Activated T-cell treated with anti-CD3 and anti-CD28 coated beads, Interleukin-2, amount 50 U/mL, for 4 hours (primary cell): ENCODE measurements around the gene ZNF526. TPM values are rescaled to one million over a fixed set of nuclear protein-coding genes. Genes with fewer than 3 reads are reported as not detected.

Experiments
- ATAC-seq, 2 donors: fragments of 200-7000 bp; cut with Tn5 transposase; one replicate each; pipeline ENCODE4 v1.10.0; 2021
- DNase-seq: peaks from one replicate; pipeline ENCODE4 v3.0.0-alpha.2; 2020
- H3K27me3 Mint-ChIP-seq: one replicate; pipeline ENCODE4 v1.8.0; 2021; ENCODE audit warnings: low read depth, mixed read lengths
- H3K36me3 Mint-ChIP-seq: one replicate; pipeline ENCODE4 v1.8.0; 2022; ENCODE audit warnings: mixed read lengths; ENCODE audit not compliant: insufficient read depth
- H3K4me1 Mint-ChIP-seq: one replicate; pipeline ENCODE4 v1.8.0; 2021; ENCODE audit warnings: low read depth, mixed read lengths
- H3K4me3 Mint-ChIP-seq: one replicate; pipeline ENCODE4 v1.8.0; 2021; ENCODE audit warnings: mild to moderate bottlenecking, moderate library complexity, mixed read lengths
- H3K9me3 Mint-ChIP-seq: one replicate; pipeline ENCODE4 v1.8.0; 2021; ENCODE audit warnings: mixed read lengths
- total RNA-seq, 3 donors: library from RNA; stranded (reverse); gene quantifications; one replicate each; pipeline ENCODE4 v1.2.1, GENCODE V29; 2021

The ZNF526 gene
- total RNA-seq, 3 donors from 2014 or later: 17.2 to 19.4 (median 18.7) TPM

DNA sequence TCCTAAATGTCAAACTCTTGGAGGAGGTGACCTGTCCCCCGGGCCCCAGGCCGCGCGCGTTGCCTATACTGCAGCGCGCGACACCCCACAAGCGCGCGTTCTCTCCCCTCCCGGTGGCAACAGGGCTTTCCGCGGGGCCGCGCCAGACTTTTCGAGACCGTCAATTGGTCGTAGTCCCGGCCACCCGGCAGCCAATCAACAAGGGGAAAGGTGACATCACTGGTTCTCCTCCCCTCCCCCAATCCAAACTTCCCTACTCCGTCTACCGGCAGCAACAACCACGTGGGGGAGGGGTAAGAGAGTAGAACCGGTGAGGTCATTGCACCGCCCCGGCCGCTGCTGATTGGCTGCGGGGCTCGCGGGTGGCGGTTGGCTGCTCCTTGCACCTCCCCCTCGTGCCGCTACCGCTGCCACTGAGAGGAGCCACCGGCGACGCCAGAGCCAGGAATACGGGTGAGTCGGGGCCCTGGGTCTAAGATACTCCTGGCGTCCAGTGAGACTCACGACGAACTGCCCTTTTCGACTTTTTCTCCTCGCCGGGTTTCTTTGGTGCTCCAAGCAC lies 48.1 kb downstream of the ZNF526 start:
- DNase-seq: peak; percentile 97
- no peaks in the 10 kb centered on the region for H3K9me3 Mint-ChIP-seq

DNA sequence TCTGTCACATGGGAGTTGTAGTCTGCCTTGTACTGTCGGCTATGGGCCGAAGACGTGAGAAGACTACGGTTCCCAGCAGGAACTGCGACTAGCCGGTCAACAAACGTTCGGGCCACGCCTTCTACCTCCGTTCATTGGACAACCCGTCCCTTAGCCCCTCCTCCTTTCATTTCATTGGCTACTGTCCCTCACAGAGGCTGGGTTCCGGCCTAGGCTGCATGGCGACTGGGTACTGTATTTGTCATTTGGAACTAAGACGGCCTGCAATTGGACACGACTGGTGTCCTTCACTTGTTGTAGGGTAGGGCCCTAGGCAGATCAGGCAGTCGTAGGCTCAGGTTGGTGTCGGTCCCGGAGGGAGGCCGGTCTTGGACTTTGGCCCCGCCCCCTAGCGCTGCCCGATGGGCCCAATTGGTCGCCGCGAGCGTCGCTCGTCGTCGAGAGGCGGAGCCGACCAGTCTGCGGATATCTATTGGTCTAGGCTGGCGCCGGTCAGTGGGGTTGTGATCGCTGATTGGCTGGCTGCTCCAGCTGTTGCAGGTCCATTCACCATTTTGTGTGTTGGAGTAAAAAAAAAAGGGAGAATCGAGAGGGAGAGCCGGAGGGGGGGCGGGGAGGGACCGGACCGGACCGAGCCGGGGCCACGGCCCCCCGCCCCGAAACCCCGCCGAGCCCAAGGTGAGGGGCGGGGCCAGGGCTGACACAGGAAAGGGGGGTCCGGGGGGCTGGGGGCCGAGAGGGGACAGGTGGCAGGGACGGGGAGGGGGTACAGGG lies 48.8 kb downstream of the ZNF526 start, which contains the start of gene CIC:
Gene CIC (plus strand): TSS at position 549 of the 774 bp plus-strand sequence. CDS start 2,532 bp downstream, outside the sequence.
- peaks cover 9% of the 10 kb centered on the region for H3K36me3 Mint-ChIP-seq
- ATAC-seq: peak; percentile 81 to 85
- no peaks in the 10 kb centered on the region for H3K27me3 Mint-ChIP-seq
- DNase-seq: peak; percentile 99
- no peaks in the 10 kb centered on the region for H3K9me3 Mint-ChIP-seq
- H3K4me1 Mint-ChIP-seq: peaks cover 29% of the 10 kb centered on the region
- H3K4me3 Mint-ChIP-seq: no peak within 1 kb of the TSS

More for the DNA sequence above, 48.1 kb downstream of the ZNF526 start:
- peaks cover 5% of the 10 kb centered on the region for H3K36me3 Mint-ChIP-seq
- H3K4me3 Mint-ChIP-seq: no peak overlapping the region
- no peaks in the 10 kb centered on the region for H3K27me3 Mint-ChIP-seq
- H3K4me1 Mint-ChIP-seq: peaks cover 29% of the 10 kb centered on the region
- peak; percentile 66 to 69 for ATAC-seq

DNA sequence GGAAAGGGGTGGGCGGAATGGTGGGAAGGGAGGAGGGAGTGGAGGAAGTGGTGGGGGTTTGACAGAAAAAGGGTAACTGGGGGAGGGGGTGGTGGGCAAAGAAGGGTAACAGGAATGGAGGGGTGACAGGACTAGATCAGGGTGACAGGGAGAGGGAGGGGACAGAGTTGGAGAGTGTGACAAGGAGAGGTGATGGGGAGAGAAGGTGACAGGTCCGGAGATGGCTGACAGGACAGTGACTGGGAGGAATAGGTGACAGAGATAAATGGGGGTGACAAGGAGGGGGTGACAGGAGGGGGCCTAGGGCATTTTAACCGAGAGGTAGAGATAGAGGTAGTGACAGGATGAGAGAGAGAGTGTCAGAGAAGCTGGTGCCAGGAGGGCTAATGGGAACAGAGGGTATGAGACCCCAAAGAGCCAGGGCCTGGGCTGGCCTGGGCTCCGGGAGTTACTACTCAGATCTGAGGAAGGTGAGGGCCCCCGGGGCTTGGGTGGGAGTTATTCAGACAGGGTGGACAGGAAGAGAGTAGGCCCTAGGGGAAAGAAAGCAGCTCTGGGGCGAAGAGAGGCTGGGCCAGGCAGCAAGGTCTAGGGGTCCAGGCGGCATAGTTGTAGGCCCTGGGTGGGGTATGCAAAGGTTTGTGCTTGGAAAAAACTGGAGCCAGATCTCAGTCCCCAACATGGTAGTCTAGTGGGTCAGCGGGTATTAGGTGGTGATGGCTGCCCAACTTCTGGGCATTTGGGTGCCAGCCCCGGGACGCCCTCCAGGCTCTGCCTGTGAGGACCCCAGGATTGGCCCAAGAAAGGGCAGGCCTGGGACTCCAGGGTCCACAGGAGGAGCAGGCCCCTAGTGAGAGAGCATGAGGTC lies 49.6 kb downstream of the ZNF526 start:
- no peak overlapping the region for H3K4me3 Mint-ChIP-seq
- H3K36me3 Mint-ChIP-seq: peaks cover 12% of the 10 kb centered on the region
- no peak for ATAC-seq
- H3K27me3 Mint-ChIP-seq: no peaks in the 10 kb centered on the region
- H3K9me3 Mint-ChIP-seq: no peaks in the 10 kb centered on the region
- no peak for DNase-seq
- peaks cover 32% of the 10 kb centered on the region for H3K4me1 Mint-ChIP-seq

DNA sequence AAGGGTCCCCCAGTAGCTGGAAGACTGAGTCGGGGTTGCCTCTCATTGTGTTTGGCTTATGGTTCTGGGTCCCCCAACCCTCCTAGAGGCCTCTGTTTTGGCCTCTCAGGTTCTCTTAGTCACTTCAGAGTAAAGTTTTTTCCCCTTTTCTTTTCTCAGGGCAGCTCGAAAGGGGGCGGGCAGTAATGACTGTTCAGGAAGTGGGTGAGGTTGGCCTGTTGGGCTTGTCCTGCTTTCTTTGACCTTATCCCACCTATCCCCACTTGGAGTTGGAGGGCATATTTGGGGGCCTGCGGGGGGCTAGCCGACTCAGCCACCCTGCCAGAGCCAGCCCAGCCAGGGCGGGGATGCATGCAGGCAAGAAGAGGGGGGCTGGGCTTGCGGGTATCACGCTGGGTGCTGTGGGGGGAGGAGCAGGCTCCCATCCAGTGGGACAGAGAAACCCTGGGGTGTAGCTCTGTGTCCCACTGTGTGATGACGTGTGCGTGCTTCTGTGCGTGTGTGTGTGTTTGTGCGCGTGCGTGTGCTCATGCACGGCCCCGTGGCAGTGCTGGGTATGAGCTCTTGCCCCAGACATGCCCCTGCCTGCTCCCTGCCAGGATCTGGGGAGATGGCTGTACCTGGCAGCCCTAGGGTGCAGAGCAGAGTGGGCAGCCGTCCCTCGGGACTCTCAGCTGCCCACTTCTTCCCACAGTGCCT lies 50.4 kb downstream of the ZNF526 start:
- Mint-ChIP-seq H3K4me3 (no peak overlapping the region), H3K9me3 (no peaks in the 10 kb centered on the region), H3K4me1 (peaks cover 38% of the 10 kb centered on the region), H3K36me3 (peaks cover 15% of the 10 kb centered on the region), H3K27me3 (no peaks in the 10 kb centered on the region)
- ATAC-seq (peak; percentile 8 to 16), DNase-seq (no peak)

- ATAC-seq (no peak), DNase-seq (no peak)
- Mint-ChIP-seq H3K27me3 (no peaks in the 10 kb centered on the region), H3K4me1 (peaks cover 41% of the 10 kb centered on the region), H3K4me3 (peak overlapping the region; percentile 50), H3K36me3 (peaks cover 15% of the 10 kb centered on the region), H3K9me3 (no peaks in the 10 kb centered on the region)
Observed at GRCh38 chr19:42271045-42271419, 50.9 kb downstream of the ZNF526 start.

GRCh38 chr19:42271861-42272534 lies 51.9 kb downstream of the ZNF526 start:
- Mint-ChIP-seq H3K27me3 (no peaks in the 10 kb centered on the region), H3K4me1 (peaks cover 51% of the 10 kb centered on the region), H3K36me3 (peaks cover 15% of the 10 kb centered on the region), H3K4me3 (no peak overlapping the region), H3K9me3 (no peaks in the 10 kb centered on the region)
- no peak for ATAC-seq
- DNase-seq: no peak

DNA sequence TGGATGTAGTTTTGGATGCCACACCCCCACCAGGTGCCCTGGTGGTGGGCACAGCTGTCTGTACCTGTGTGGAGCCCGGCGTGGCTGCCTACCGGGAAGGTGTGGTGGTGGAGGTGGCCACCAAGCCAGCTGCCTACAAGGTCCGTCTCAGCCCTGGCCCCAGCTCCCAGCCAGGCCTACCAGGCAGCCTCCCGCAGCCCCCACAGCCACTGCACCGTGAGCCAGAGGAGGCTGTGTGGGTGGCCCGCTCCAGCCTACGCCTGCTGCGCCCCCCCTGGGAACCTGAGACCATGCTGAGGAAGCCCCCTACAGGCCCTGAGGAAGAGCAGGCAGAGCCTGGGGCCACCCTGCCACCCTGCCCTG lies 52.4 kb downstream of the ZNF526 start:
- H3K4me1 Mint-ChIP-seq: peaks cover 52% of the 10 kb centered on the region
- DNase-seq: no peak

GRCh38 chr19:42272989-42273406 lies 52.9 kb downstream of the ZNF526 start:
- ATAC-seq: no peak
- H3K4me3 Mint-ChIP-seq: no peak overlapping the region
- DNase-seq: no peak
- no peaks in the 10 kb centered on the region for H3K27me3 Mint-ChIP-seq
- peaks cover 15% of the 10 kb centered on the region for H3K36me3 Mint-ChIP-seq
- H3K4me1 Mint-ChIP-seq: peaks cover 48% of the 10 kb centered on the region
- H3K9me3 Mint-ChIP-seq: no peaks in the 10 kb centered on the region

More for the DNA sequence above, 52.4 kb downstream of the ZNF526 start:
- Mint-ChIP-seq H3K36me3 (peaks cover 15% of the 10 kb centered on the region), H3K27me3 (no peaks in the 10 kb centered on the region), H3K9me3 (no peaks in the 10 kb centered on the region), H3K4me3 (no peak overlapping the region)
- no peak for ATAC-seq

GRCh38 chr19:42273407-42274064 lies 53.4 kb downstream of the ZNF526 start:
- no peaks in the 10 kb centered on the region for H3K9me3 Mint-ChIP-seq

GRCh38 chr19:42274065-42274682 lies 54.1 kb downstream of the ZNF526 start:
- ATAC-seq: no peak
- Mint-ChIP-seq H3K4me1 (peaks cover 57% of the 10 kb centered on the region), H3K27me3 (no peaks in the 10 kb centered on the region), H3K36me3 (peaks cover 15% of the 10 kb centered on the region), H3K9me3 (no peaks in the 10 kb centered on the region), H3K4me3 (no peak overlapping the region)
- DNase-seq: no peak

More at GRCh38 chr19:42273407-42274064, 53.4 kb downstream of the ZNF526 start:
- DNase-seq (no peak), ATAC-seq (no peak)
- Mint-ChIP-seq H3K36me3 (peaks cover 15% of the 10 kb centered on the region), H3K27me3 (no peaks in the 10 kb centered on the region), H3K4me3 (no peak overlapping the region), H3K4me1 (peaks cover 51% of the 10 kb centered on the region)

GRCh38 chr19:42275103-42275502 lies 55.0 kb downstream of the ZNF526 start:
- peaks cover 56% of the 10 kb centered on the region for H3K4me1 Mint-ChIP-seq
- no peaks in the 10 kb centered on the region for H3K9me3 Mint-ChIP-seq
- H3K27me3 Mint-ChIP-seq: no peaks in the 10 kb centered on the region
- H3K4me3 Mint-ChIP-seq: no peak overlapping the region
- ATAC-seq (no peak), DNase-seq (no peak)
- H3K36me3 Mint-ChIP-seq: peaks cover 15% of the 10 kb centered on the region

GRCh38 chr19:42275517-42275916 lies 55.4 kb downstream of the ZNF526 start:
- H3K9me3 Mint-ChIP-seq: no peaks in the 10 kb centered on the region
- H3K4me3 Mint-ChIP-seq: no peak overlapping the region
- H3K4me1 Mint-ChIP-seq: peaks cover 52% of the 10 kb centered on the region

GRCh38 chr19:42276284-42276683 lies 56.2 kb downstream of the ZNF526 start:
- Mint-ChIP-seq H3K4me3 (peak overlapping the region; percentile 3), H3K27me3 (no peaks in the 10 kb centered on the region), H3K4me1 (peaks cover 48% of the 10 kb centered on the region), H3K36me3 (peaks cover 14% of the 10 kb centered on the region), H3K9me3 (no peaks in the 10 kb centered on the region)
- no peak for DNase-seq
- no peak for ATAC-seq

More at GRCh38 chr19:42275517-42275916, 55.4 kb downstream of the ZNF526 start:
- ATAC-seq: no peak
- Mint-ChIP-seq H3K27me3 (no peaks in the 10 kb centered on the region), H3K36me3 (peaks cover 15% of the 10 kb centered on the region)
- no peak for DNase-seq
